WTC11 (cell line): Measurements from ENCODE around the gene LHX3.

Experiments used
- ATF1 ChIP-seq: sonication (generic); formaldehyde crosslinking; IDR thresholded peaks from 2 replicates; pipeline ENCODE4 v1.8.1; 2023; ENCODE audit warnings: mild to moderate bottlenecking, moderate library complexity, missing genetic modification reagents
- ELF4 ChIP-seq: sonication (generic); formaldehyde crosslinking; IDR thresholded peaks from 2 replicates; pipeline ENCODE4 v1.8.1; 2022; ENCODE audit warnings: low read depth, mild to moderate bottlenecking, moderate library complexity, missing genetic modification reagents
- GRHL2 ChIP-seq: fragments of 250-450 bp; sonication (Bioruptor Pico); IDR thresholded peaks from 2 replicates; pipeline ENCODE4 v1.8.0; 2022; ENCODE audit warnings: mild to moderate bottlenecking, moderate library complexity; ENCODE audit not compliant: insufficient replicate concordance, severe bottlenecking
- IRF2 ChIP-seq: sonication (generic); formaldehyde crosslinking; IDR thresholded peaks from 2 replicates; pipeline ENCODE4 v1.8.0; 2022; ENCODE audit warnings: low read depth, missing genetic modification reagents, borderline replicate concordance
- JUN ChIP-seq: sonication (generic); formaldehyde crosslinking; IDR thresholded peaks from 2 replicates; pipeline ENCODE4 v1.8.0; 2023; ENCODE audit warnings: mild to moderate bottlenecking, missing genetic modification reagents
- PRDM15 ChIP-seq: sonication (generic); formaldehyde crosslinking; IDR thresholded peaks from 2 replicates; pipeline ENCODE4 v1.8.0; 2022; ENCODE audit warnings: missing genetic modification reagents
- PRRX2 ChIP-seq: fragments of 250-450 bp; sonication (Bioruptor Pico); IDR thresholded peaks from 2 replicates; pipeline ENCODE4 v1.8.0; 2021; ENCODE audit warnings: mild to moderate bottlenecking
- ZNF281 ChIP-seq: sonication (generic); formaldehyde crosslinking; IDR thresholded peaks from 2 replicates; pipeline ENCODE4 v1.8.0; 2023; ENCODE audit warnings: mild to moderate bottlenecking, missing genetic modification reagents
- TF ChIP-seq, protein P1 (sequence below): fragments of 250-450 bp; sonication (Bioruptor Pico); IDR thresholded peaks from 2 replicates; pipeline ENCODE4 v1.9.0; 2021; ENCODE audit warnings: mild to moderate bottlenecking
- TF ChIP-seq, protein P2 (sequence below): sonication (generic); formaldehyde crosslinking; IDR thresholded peaks from 2 replicates; pipeline ENCODE4 v1.8.0; 2022; ENCODE audit warnings: mild to moderate bottlenecking, missing genetic modification reagents
- TF ChIP-seq, protein P3 (sequence below): fragments of 200-600 bp; IDR thresholded peaks from 2 replicates; pipeline ENCODE4 v1.8.0; 2022; ENCODE audit warnings: antibody characterized with exemption
- TF ChIP-seq, protein P4 (sequence below): sonication (generic); formaldehyde crosslinking; IDR thresholded peaks from 2 replicates; pipeline ENCODE4 v1.8.0; 2022; ENCODE audit warnings: mild to moderate bottlenecking, missing genetic modification reagents
- TF ChIP-seq, protein P5 (sequence below): sonication (generic); formaldehyde crosslinking; IDR thresholded peaks from 2 replicates; pipeline ENCODE4 v1.8.1; 2023; ENCODE audit warnings: mild to moderate bottlenecking, missing genetic modification reagents, borderline replicate concordance
- TF ChIP-seq, protein P6 (sequence below): sonication (generic); formaldehyde crosslinking; IDR thresholded peaks from 2 replicates; pipeline ENCODE4 v1.8.0; 2023; ENCODE audit warnings: missing genetic modification reagents, mild to moderate bottlenecking, borderline replicate concordance

- TF ChIP-seq PRDM15 (CRISPR knock-in tag): no peak
- TF ChIP-seq GRHL2 (CRISPR knock-in tag): no peak
- no peak for TF ChIP-seq JUN (CRISPR knock-in tag)
- TF ChIP-seq, protein P1, sequence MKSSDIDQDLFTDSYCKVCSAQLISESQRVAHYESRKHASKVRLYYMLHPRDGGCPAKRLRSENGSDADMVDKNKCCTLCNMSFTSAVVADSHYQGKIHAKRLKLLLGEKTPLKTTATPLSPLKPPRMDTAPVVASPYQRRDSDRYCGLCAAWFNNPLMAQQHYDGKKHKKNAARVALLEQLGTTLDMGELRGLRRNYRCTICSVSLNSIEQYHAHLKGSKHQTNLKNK (CRISPR knock-in tag): no peak
- TF ChIP-seq, protein P2, sequence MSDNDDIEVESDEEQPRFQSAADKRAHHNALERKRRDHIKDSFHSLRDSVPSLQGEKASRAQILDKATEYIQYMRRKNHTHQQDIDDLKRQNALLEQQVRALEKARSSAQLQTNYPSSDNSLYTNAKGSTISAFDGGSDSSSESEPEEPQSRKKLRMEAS (CRISPR knock-in tag): no peak
- TF ChIP-seq, protein P3, sequence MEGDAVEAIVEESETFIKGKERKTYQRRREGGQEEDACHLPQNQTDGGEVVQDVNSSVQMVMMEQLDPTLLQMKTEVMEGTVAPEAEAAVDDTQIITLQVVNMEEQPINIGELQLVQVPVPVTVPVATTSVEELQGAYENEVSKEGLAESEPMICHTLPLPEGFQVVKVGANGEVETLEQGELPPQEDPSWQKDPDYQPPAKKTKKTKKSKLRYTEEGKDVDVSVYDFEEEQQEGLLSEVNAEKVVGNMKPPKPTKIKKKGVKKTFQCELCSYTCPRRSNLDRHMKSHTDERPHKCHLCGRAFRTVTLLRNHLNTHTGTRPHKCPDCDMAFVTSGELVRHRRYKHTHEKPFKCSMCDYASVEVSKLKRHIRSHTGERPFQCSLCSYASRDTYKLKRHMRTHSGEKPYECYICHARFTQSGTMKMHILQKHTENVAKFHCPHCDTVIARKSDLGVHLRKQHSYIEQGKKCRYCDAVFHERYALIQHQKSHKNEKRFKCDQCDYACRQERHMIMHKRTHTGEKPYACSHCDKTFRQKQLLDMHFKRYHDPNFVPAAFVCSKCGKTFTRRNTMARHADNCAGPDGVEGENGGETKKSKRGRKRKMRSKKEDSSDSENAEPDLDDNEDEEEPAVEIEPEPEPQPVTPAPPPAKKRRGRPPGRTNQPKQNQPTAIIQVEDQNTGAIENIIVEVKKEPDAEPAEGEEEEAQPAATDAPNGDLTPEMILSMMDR: no peak
- TF ChIP-seq IRF2 (CRISPR knock-in tag): no peak
- no peak for TF ChIP-seq ELF4 (CRISPR knock-in tag)
- TF ChIP-seq, protein P4, sequence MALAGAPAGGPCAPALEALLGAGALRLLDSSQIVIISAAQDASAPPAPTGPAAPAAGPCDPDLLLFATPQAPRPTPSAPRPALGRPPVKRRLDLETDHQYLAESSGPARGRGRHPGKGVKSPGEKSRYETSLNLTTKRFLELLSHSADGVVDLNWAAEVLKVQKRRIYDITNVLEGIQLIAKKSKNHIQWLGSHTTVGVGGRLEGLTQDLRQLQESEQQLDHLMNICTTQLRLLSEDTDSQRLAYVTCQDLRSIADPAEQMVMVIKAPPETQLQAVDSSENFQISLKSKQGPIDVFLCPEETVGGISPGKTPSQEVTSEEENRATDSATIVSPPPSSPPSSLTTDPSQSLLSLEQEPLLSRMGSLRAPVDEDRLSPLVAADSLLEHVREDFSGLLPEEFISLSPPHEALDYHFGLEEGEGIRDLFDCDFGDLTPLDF (CRISPR knock-in tag): no peak
- TF ChIP-seq ATF1 (CRISPR knock-in tag): no peak
- TF ChIP-seq, protein P5, sequence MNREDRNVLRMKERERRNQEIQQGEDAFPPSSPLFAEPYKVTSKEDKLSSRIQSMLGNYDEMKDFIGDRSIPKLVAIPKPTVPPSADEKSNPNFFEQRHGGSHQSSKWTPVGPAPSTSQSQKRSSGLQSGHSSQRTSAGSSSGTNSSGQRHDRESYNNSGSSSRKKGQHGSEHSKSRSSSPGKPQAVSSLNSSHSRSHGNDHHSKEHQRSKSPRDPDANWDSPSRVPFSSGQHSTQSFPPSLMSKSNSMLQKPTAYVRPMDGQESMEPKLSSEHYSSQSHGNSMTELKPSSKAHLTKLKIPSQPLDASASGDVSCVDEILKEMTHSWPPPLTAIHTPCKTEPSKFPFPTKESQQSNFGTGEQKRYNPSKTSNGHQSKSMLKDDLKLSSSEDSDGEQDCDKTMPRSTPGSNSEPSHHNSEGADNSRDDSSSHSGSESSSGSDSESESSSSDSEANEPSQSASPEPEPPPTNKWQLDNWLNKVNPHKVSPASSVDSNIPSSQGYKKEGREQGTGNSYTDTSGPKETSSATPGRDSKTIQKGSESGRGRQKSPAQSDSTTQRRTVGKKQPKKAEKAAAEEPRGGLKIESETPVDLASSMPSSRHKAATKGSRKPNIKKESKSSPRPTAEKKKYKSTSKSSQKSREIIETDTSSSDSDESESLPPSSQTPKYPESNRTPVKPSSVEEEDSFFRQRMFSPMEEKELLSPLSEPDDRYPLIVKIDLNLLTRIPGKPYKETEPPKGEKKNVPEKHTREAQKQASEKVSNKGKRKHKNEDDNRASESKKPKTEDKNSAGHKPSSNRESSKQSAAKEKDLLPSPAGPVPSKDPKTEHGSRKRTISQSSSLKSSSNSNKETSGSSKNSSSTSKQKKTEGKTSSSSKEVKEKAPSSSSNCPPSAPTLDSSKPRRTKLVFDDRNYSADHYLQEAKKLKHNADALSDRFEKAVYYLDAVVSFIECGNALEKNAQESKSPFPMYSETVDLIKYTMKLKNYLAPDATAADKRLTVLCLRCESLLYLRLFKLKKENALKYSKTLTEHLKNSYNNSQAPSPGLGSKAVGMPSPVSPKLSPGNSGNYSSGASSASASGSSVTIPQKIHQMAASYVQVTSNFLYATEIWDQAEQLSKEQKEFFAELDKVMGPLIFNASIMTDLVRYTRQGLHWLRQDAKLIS: no peak
- no peak for TF ChIP-seq ZNF281
- no peak for TF ChIP-seq PRRX2 (CRISPR knock-in tag)
- TF ChIP-seq, protein P6, sequence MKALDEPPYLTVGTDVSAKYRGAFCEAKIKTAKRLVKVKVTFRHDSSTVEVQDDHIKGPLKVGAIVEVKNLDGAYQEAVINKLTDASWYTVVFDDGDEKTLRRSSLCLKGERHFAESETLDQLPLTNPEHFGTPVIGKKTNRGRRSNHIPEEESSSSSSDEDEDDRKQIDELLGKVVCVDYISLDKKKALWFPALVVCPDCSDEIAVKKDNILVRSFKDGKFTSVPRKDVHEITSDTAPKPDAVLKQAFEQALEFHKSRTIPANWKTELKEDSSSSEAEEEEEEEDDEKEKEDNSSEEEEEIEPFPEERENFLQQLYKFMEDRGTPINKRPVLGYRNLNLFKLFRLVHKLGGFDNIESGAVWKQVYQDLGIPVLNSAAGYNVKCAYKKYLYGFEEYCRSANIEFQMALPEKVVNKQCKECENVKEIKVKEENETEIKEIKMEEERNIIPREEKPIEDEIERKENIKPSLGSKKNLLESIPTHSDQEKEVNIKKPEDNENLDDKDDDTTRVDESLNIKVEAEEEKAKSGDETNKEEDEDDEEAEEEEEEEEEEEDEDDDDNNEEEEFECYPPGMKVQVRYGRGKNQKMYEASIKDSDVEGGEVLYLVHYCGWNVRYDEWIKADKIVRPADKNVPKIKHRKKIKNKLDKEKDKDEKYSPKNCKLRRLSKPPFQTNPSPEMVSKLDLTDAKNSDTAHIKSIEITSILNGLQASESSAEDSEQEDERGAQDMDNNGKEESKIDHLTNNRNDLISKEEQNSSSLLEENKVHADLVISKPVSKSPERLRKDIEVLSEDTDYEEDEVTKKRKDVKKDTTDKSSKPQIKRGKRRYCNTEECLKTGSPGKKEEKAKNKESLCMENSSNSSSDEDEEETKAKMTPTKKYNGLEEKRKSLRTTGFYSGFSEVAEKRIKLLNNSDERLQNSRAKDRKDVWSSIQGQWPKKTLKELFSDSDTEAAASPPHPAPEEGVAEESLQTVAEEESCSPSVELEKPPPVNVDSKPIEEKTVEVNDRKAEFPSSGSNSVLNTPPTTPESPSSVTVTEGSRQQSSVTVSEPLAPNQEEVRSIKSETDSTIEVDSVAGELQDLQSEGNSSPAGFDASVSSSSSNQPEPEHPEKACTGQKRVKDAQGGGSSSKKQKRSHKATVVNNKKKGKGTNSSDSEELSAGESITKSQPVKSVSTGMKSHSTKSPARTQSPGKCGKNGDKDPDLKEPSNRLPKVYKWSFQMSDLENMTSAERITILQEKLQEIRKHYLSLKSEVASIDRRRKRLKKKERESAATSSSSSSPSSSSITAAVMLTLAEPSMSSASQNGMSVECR (CRISPR knock-in tag): no peak
These were observed 24.3 kb downstream of the LHX3 start for GRCh38 chr9:136180586-136180985.
